Midbrain (tissue), 1 donor: ENCODE results near the gene GABRA6.
"Not testable (repeated sequence)": the region's sequence is repeated elsewhere in the genome, so short reads cannot be mapped to it uniquely, and the experiment has no call there.

Source experiments
- DNase-seq: peaks from one replicate; lab custom pipeline; 2025; lab: John Stamatoyannopoulos, UW

GABRA6 gene

GRCh38 chr5:161685461-161685860, at the start of gene GABRA6:
GABRA6 (plus strand) TSS chr5:161685721; CDS start chr5:161685990, 269 bp downstream.
- no peak for DNase-seq

DNA sequence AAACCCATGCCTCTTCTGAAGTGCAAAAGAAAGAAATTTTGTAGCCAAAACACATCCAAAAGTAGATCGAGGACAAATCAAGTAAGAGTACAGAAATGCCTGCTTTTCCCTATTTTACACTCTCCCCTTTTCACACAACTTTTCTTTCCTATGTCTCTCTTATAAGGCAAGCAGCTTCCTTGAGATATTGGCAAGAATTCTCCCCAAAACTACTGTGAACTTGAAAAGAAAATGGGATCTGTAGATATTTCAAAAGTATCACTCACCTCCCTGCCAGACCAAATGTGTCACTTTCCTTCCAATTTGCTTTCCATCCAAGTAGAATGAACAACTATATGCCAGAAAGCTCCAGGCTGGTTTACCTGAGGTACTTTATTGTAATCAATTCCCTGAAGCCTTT, 47.9 kb upstream of the GABRA6 start:
- no peak for DNase-seq

- no peak for DNase-seq
These were observed 44.1 kb upstream of the GABRA6 start for GRCh38 chr5:161641444-161641843.

DNA sequence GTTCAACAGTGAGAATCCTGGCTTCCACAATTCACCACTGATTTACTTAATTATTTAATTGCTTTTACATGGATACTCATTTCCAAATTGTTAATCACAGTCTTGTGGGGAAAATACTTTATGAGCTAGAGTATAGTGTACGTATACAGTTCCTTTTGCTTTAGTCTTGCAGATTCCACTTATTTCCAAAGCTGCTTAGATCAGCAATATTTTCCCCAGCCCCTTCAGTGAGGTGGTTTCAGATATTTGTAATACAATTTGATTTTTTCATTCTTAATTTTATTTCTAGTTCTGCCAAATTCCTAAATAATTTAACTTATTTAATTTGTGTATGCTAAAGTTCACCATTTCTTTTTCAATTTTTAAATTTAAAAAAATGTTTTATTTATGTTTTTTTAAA, 40.3 kb upstream of the GABRA6 start:
- DNase-seq, result no peak

- DNase-seq, result not testable (repeated sequence)
These were observed 33.6 kb upstream of the GABRA6 start for GRCh38 chr5:161651926-161652325.

DNA sequence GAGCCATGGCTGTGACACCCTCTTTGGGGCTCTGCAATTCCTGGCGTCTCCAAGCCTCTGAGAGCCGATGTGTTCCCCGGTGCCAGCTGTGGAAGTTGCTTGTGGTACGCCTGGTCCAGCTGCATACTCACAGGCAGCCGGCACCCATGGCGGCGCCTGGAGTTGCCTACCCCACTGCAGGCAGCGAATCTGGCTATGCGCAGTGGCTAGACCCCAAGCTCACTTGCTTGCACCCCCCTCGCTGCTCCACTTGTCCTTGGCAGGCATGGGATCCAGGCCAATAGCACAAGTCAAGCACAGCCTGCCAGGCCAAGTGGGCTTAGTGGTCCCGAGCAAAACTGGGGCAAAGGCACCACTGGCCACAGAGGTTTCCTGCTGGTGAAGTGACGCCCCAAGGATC, 24.7 kb upstream of the GABRA6 start:
- no peak for DNase-seq

DNA sequence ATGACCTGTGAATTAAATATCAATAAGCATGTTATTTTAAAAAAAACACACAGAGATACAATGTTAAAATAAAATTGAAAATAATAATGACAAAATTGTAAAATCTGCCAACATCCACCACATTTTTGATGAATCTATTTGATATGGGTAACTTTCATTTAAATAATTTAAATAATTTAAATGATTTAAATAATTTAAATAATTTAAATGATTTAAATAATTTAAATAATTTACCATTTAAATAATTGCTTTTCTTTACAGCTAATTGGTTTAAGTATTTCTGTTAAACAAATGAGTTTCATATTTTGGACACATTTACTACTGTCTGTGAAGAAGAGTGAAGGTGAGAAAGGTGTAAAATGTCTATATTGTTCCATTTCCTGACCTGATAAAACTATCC, 22.1 kb upstream of the GABRA6 start:
- DNase-seq, result no peak

DNA sequence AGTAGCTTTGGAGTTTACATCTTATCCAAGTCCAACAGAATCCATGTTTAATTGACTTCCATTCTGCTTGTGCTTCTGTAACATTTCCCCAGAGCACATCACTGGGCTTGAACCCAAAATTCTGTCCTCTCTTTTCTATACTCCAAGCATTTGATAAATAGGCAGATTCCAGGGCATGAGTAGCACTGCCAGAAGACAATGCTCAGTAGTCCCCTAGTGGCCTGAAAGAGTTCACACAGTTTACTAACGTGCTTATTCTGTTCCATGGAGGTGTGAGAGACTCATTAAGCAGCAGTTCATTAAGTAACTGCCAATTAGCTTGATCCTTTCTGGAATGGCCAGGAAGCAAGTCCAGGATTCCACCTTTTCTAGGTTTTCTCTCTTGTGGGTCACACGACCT, 9.4 kb upstream of the GABRA6 start:
- DNase-seq, result no peak

GRCh38 chr5:161686149-161686548, 628 bp downstream of the GABRA6 start:
- DNase-seq, result no peak

- DNase-seq, result no peak
These were observed 1.4 kb downstream of the GABRA6 start for GRCh38 chr5:161686881-161687280.

- no peak for DNase-seq
These were observed 1.8 kb downstream of the GABRA6 start for GRCh38 chr5:161687316-161687715.

- DNase-seq, result no peak
These were observed 6.4 kb downstream of the GABRA6 start for GRCh38 chr5:161691911-161692310.

- no peak for DNase-seq
These were observed 11.5 kb downstream of the GABRA6 start for GRCh38 chr5:161697001-161697400.

- DNase-seq, result no peak
These were observed 14.5 kb downstream of the GABRA6 start for GRCh38 chr5:161700065-161700464.

DNA sequence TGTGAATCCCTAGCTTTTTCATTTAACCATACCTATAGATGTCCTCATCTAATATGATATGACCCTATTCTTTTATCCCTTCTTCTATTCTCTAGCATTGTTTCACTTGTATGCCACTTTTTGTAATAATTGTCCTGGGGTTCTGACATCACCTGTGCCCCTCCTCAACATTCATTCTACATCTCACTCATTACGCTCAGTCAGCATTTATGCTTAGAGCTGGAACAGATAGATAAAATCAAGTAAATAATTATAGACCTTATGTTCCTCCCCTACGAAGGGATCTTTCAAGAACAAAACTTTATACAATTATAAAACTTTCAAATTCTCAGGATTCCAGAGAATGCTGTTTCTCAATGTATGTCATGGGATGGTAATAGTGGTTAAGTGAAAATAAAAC, 18.0 kb downstream of the GABRA6 start:
- DNase-seq, result no peak

DNA sequence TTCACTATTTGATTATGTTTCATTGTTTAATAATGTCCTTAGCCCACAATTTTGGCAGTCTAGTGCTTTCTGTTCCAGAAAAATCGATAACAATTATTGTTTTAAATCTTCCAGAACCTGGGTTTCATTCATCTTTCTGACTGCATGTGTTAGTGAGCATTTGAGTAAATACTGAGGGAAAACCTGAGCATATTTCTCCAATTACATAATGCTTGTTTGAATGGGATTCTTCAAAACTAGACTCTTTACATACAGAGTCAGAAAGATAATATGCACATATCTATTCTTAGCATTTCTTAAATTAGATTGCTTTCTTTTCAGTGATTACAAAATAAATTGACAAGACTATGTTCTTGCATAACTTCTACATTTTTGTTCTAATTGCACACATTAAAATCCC, 21.9 kb downstream of the GABRA6 start:
- DNase-seq, result no peak

DNA sequence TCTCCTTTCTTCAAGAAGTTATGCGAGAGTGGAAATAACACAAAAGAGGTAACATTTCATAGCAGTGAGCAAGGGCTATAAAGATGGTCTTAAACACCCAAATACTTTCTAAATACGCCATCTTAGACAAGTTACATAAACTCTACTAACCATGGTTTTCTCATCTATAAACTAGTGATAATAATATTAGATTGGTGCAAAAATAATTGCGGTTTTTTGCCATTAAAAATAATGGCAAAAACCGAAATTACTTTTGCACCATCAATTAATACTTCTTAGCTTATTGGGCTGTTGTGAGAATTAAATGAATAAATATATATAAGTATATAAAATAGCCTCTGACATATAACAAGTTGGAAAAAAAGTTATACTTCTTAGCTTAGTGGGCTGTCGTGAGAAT, 23.7 kb downstream of the GABRA6 start:
- no peak for DNase-seq

- no peak for DNase-seq
These were observed 27.5 kb downstream of the GABRA6 start for GRCh38 chr5:161713042-161713441.

GRCh38 chr5:161719157-161719556, 33.6 kb downstream of the GABRA6 start:
- DNase-seq, result no peak

GRCh38 chr5:161720460-161720859, 34.9 kb downstream of the GABRA6 start:
- DNase-seq, result no peak

DNA sequence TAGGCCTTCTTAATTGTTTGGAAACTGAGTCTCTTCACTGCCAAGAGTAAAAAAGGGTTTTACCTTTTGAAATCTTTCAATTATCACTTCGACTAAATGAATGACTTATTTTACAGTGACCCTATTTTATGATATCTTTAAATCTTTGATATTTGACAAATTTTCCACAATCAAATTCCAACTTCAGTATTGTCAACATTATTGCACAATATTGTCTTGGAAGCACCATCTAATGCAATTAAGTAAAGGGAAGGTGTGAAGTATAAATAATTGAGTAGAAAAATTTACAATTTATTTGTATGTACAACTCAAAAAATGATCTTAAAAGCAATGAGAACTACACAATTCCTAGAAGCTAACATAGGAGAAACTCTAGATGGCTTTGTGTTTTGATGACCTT, 49.2 kb downstream of the GABRA6 start:
- no peak for DNase-seq

DNA sequence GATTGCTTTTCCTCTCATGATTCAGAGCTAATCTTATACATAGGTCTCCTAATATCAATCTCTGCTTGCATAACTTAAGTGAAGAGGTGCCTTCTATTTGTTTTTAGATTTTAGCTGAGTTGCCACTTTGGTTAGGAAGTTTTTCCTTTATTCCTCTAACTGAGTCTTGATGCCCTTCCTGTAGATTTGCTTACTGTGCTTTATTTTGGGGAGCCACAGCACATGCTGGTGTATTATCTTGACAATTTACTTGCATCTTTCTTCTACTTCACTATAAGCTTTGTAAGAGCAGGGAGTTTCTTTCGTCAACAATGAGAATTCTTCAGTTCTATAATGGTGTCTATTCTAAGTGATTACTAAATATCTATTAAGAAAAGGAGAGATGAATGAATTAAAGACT, 54.9 kb downstream of the GABRA6 start:
- no peak for DNase-seq

DNA sequence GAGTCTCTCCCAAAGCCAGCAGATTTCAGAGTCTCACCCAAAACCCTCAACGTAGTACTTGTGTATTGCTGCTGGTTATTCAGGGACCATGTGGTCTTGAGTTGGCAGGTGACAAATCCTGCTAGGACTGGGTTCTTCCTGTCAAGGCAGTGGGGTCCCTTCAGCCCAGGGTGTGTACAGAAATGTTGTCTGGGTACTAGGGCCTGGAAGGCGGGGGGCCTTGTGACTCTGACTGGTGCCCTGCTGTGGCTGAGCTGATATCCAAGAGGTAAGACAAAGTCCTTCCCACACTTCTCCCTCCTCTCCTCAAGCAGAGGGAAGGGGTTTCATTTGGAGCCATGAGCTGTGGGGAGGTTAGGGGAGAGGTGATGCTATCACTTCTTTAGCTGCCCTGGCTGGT, 58.8 kb downstream of the GABRA6 start:
- no peak for DNase-seq

DNA sequence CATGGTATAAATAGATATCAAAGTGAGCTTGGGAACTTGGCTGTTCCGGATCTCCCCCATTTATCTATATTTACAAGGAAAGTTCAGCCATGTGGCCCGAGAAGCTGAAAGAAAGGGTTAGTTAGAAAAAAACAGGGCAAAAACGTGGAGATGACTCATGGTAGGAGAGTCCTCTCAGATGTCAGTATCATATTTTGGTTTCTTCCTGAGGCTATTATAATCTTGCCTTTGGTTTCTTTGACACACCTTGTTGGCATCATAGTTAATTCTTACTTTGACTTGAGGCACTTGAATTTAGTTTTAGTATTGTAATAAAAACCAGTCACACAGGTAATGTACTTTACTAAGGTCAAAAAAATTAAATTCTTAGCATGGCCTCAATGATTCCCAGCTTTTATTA, 59.9 kb downstream of the GABRA6 start:
- no peak for DNase-seq

DNA sequence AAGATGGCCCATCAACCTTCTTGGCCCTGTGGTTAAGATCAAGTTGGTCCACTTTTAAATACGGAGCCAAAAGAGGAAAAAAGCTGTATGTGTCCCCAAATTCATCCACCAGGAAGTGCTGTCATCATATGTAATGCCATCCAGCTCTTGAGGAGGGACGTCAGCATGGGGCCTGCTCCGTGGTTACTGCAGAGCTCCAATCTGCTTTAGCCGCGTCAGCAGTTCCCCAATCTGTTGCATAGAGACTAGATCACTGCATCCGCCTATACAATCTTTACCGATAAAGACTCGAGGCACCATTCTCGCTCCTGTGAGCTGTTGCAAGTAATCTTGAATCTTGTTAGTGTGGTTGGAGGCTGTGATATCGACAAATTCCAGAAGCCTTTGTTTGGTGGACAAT, 65.7 kb downstream of the GABRA6 start:
- no peak for DNase-seq
